Activated gamma-delta T cell (primary cell): ENCODE results near the gene IKZF1.

ENCODE experiments used
- DNase-seq: peaks from one replicate; lab custom pipeline; 2025; lab: John Stamatoyannopoulos, UW

IKZF1 gene

GRCh38 chr7:50308532-50309385, 4.2 kb downstream of the IKZF1 start:
- no peak for DNase-seq

- DNase-seq, result no peak
Observed at GRCh38 chr7:50309721-50310120, 5.2 kb downstream of the IKZF1 start.

GRCh38 chr7:50310361-50310760, 5.8 kb downstream of the IKZF1 start:
- no peak for DNase-seq

- DNase-seq, result no peak
Observed at GRCh38 chr7:50310956-50311355, 6.4 kb downstream of the IKZF1 start.

- DNase-seq, result no peak
Observed at GRCh38 chr7:50312250-50313162, 8.0 kb downstream of the IKZF1 start.

- DNase-seq, result no peak
Observed at GRCh38 chr7:50314836-50315592, 10.5 kb downstream of the IKZF1 start.

- DNase-seq, result no peak
Observed at GRCh38 chr7:50315739-50316671, 11.5 kb downstream of the IKZF1 start.

GRCh38 chr7:50317221-50317678, 12.7 kb downstream of the IKZF1 start:
- no peak for DNase-seq

- DNase-seq, result no peak
Observed at GRCh38 chr7:50317697-50318669, 13.5 kb downstream of the IKZF1 start.

- no peak for DNase-seq
Observed at GRCh38 chr7:50321487-50322067, 17.1 kb downstream of the IKZF1 start.

GRCh38 chr7:50324113-50324512, 19.6 kb downstream of the IKZF1 start:
- no peak for DNase-seq

- DNase-seq, result no peak
Observed at GRCh38 chr7:50327443-50327842, 22.9 kb downstream of the IKZF1 start.

- DNase-seq, result no peak
Observed at GRCh38 chr7:50329775-50330174, 25.3 kb downstream of the IKZF1 start.

GRCh38 chr7:50330254-50330653, 25.7 kb downstream of the IKZF1 start:
- no peak for DNase-seq

- no peak for DNase-seq
Observed at GRCh38 chr7:50330696-50331095, 26.2 kb downstream of the IKZF1 start.

- DNase-seq, result no peak
Observed at GRCh38 chr7:50331564-50332208, 27.2 kb downstream of the IKZF1 start.

- DNase-seq, result no peak
Observed at GRCh38 chr7:50332241-50333165, 28.0 kb downstream of the IKZF1 start.

GRCh38 chr7:50333221-50333651, 28.7 kb downstream of the IKZF1 start:
- no peak for DNase-seq
